DMS114 treated with DMSO at 0.1 percent for 48 hours (cell line): Measurements from ENCODE around the gene DLG5.

Experiments
- DNase-seq: peaks from one replicate; lab custom pipeline; 2025; ENCODE audit not compliant: unreplicated experiment; lab: John Stamatoyannopoulos, UW

DLG5 gene

DNA sequence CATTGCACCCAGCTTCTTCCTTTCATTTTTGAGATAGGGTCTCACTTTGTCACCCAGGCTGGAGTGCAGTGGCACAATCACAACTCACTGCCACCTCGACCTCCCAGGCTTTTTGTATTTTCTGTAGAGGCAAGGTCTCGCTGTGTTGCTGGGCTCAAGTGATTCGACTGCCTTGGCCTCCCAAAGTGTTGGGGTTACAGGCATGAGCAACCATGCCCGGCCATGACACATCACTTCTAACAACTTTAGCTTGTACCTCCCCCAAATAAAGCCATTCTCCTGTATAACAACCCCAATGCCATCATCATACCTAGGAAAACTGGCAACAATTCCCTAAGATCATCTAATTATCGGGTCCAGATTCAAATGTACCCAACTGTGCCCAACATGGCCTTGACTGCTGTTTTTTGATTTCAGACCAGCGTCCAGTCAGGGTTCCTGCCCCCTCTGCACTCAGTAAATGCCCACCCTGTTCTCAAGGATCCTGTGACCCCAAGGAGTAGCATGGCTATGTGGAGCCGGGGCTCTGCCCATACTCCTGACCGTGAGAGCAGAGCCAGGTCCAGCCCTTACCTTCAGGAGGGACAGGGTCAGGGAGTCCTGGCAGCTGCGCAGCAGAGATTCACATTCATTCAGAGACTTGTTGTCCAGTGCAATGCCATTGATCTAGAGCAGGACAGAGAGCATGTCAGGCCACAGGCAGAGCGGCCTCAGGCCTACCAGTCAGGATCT lies 102.6 kb downstream of the DLG5 start:
- DNase-seq: no peak

- DNase-seq: no peak
Observed at GRCh38 chr10:77821551-77821950, 105.0 kb downstream of the DLG5 start.

DNA sequence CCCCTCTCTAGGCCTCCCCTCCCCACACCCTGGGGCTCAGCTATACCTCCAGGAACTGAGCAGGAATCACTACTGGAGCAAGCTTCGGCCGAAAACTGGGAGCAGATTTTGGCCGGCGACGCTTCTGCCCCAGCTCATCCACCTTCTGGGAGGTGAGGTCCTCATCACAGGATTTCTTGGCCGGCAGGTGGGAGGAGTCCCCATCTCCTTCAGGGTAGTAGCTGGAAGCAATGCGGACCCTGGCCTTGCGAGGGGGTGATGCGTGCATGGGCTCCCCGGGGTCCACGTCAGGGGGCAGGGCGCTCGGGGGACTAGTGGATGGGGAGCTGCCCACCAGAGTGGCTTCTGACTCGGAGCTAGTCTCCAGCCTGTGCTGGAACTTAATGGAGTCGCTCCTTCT lies 105.5 kb downstream of the DLG5 start:
- no peak for DNase-seq

- no peak for DNase-seq
Observed at GRCh38 chr10:77820349-77820748, 106.2 kb downstream of the DLG5 start.

GRCh38 chr10:77819210-77820112 lies 107.1 kb downstream of the DLG5 start:
- DNase-seq: no peak

- no peak for DNase-seq
Observed at GRCh38 chr10:77818378-77818777, 108.2 kb downstream of the DLG5 start.

DNA sequence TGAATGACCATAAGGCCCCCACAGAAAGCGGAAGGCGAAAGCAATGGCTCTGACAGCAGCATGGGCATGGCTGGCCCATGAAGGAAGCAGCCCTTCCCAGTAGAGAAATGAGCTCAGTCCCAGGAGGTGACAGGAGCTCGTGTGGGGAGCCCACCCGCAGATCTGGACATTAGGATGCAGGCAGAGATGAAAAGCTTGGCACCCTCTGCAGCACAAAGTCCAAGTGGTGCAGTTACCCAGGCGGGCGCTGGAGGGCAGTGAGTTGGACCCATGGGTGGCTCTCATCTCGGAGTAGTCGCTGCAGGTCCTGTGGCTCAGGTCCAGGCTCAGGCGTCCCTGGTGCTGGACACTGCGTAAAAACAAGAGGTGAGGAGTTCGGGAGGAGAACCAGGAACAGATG lies 109.0 kb downstream of the DLG5 start:
- DNase-seq: no peak

DNA sequence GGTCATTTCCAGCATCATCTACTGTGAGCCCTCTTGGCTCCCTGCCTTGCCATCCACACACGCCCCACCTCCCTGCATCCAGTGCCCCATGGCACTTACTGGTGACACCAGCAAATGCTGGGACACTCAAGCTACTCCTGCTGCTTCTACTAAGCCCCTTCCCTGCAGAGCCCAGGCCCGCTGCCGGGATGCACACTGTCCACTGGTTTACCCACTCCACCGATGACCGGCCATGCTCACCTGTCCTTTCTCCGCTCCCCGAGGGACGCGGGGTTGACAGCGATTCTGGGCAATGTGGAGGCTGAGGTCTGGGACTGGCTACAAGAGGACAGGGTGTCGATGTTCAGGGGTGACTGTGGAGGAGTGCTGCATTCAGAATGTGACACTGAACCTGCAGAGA lies 110.2 kb downstream of the DLG5 start:
- no peak for DNase-seq

DNA sequence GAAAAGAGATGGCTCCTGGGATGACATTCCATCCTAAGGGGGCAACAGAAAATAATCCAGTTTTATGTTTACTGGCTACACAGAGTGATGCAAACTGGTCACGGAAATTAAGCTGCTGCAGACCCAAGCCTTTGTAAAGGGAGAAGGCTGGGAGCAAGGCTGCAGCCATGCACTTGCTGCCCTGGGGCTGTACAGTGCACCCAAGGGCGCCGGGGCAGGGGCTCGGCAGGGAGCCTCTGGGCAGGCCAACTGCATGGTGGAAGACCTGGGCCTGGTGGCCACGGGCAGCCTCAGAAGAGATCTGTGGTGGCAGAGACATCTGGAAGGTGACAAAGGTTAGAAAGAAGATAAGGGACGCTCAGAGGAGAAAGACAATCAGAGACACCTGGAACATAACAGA lies 113.8 kb downstream of the DLG5 start:
- no peak for DNase-seq

- no peak for DNase-seq
Observed at GRCh38 chr10:77811831-77812430, 114.6 kb downstream of the DLG5 start.

GRCh38 chr10:77810446-77811335 lies 115.9 kb downstream of the DLG5 start:
- no peak for DNase-seq

GRCh38 chr10:77809336-77809735 lies 117.2 kb downstream of the DLG5 start:
- no peak for DNase-seq

DNA sequence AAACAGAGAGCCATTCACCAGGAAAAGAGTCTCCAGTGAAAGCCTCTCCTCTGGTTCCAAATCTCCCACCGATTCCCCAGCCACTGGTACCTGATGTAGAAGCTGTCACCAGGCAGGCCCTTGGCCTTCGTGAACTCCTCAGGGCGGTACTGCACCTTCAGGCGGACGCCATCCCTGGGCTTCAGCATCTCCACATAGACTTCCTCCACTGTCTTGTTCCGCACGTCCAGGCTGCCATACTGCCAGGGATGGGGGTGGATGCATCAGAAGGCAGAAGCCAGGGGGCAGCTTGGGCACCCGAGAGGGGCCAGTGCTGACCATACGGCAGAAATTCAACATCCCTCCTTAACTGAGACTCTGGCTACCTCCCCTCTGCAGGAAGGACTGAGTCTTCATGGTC lies 118.8 kb downstream of the DLG5 start:
- DNase-seq: no peak

DNA sequence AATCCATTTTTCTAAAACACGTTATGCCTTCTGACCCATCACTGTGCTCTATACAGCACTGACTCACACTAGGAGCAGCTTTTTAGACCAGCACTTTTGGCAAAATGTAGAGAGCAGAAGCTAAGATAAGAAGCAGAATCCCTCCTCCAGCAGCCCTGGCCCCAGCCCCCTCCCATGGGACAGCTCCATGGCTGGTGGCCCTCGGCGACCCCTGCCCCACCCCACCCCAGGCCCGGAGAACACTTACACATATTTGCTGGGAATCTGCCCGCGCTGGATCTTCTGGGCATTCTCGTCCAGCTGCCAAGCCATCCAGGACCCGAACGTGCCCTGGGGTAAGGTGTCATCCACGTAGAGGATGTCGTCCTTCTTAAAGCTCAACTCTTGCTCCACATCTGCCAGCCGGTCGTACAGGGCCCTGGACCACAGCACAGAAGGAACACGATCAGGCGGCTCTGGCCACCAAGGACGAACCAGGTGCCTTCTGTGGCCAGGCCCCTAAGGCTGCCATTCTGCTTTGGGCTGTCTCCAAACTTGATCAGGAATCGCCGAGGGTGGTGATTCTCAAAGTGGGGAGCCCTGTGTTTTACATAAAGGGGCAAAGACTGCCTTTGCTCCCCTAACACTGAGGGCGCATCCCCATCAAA lies 119.9 kb downstream of the DLG5 start:
- no peak for DNase-seq

GRCh38 chr10:77805676-77806075 lies 120.9 kb downstream of the DLG5 start:
- DNase-seq: no peak

GRCh38 chr10:77804371-77804770 lies 122.2 kb downstream of the DLG5 start:
- DNase-seq: no peak

- DNase-seq: no peak
Observed at GRCh38 chr10:77801474-77802161, 124.9 kb downstream of the DLG5 start.

DNA sequence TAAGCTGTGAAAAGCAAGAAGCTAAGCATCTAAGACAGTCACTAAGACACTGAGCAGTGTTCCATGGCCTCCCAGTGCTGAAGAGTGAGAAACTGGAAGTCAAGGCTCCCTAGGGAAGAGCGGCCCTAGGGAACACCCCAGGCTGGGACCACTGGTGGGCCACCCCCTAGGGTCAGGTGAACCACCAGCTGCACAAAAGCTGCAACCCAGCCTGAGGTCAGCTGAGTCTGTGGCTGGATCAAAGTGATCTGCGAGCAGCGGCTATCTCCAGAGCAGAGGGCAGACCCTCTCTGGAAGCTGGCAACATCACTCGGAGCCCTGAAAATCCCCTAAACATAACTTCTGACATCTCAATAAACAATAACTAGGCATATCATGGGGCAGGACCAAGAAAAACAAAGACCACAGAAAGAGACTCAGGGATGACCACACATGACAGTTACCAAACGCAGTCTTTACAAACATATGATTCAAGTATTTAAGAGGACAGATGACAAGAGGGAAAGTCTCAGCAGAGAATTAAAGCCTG lies 125.8 kb downstream of the DLG5 start:
- DNase-seq: no peak

- no peak for DNase-seq
Observed at GRCh38 chr10:77800320-77800719, 126.2 kb downstream of the DLG5 start.

GRCh38 chr10:77799352-77799751 lies 127.2 kb downstream of the DLG5 start:
- no peak for DNase-seq
